ENCODE data around the gene MMP24. TPM values are rescaled to one million over a fixed set of nuclear protein-coding genes. Genes with fewer than 3 reads are reported as not detected.

The MMP24 gene
- total RNA-seq, 1 experiment from 2014 or later, result 23.0 TPM

DNA sequence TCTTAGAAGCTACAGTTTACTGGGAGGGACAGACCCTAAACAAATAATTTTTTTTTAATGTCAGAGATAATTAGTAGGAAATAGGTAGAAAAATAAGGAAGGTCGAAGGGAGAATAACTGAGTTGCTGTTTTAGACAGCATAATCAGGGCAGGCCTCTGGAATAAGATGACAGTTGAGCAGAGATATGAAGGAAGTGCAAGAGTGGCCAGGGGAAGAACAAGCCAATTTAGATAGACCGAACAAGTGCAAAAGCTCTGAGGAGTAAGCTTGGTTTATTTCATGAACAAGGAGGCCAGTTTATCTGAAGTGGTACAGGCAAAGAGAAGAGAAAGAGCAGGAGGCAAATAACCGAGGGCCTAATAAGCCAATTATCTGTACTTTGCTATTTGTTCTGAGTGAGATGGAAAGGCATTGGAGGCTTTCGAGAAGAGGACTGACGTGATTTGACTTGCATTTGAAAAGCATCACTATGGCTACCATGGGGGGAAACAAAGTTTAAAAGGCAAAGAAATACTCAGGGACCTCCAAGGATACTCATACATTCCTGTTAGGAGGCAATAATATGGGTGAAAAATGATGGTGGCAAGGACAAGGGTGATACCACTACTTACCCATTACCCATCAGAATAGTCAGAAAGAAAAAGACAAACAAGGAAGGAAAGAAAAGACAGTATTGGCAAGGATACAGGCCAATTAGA lies 34.9 kb upstream of the MMP24 start:
- Mint-ChIP-seq H3K27ac (no peak overlapping the region), H3K4me1 (peaks cover 28 to 29% of the 10 kb centered on the region in 2 experiments), H3K36me3 (ENCODE audit: insufficient read depth in 1 of 3, low read depth in 3 of 3) (peaks cover 7 to 21% (median 15%) of the 10 kb centered on the region in 3 experiments; a peak in 6 of 7 replicates), H3K9me3 (peaks cover 26 to 32% of the 10 kb centered on the region in 2 experiments), H3K27me3 (ENCODE audit: low read depth) (peaks cover 24% of the 10 kb centered on the region), H3K4me3 (no peak overlapping the region)
- Histone ChIP-seq H3T11ph (ENCODE audit: low read length) (no peak overlapping the region), H3K14ac (ENCODE audit: insufficient read depth, low read length) (no peak overlapping the region), H3K18ac (ENCODE audit: insufficient read length, low read depth, low read length) (no peak overlapping the region), H3K23ac (ENCODE audit: insufficient read length, low read depth, low read length) (no peak overlapping the region), H2BK5ac (ENCODE audit: insufficient read length, low read length) (no peak overlapping the region), H3K56ac (ENCODE audit: insufficient read length, low read depth, low read length) (no peak overlapping the region), H2BK12ac (ENCODE audit: insufficient read length, low read depth, low read length) (no peak overlapping the region), H4K5ac (ENCODE audit: insufficient read length, low read depth, low read length) (no peak overlapping the region), H2BK20ac (ENCODE audit: low read depth, low read length, poor library complexity, severe bottlenecking) (no peak overlapping the region), H2BK120ac (ENCODE audit: low read depth, low read length, poor library complexity, severe bottlenecking) (no peak overlapping the region), H3K9ac (ENCODE audit: extremely low read depth, insufficient read length, low read length) (no peak overlapping the region), H3K79me1 (ENCODE audit: insufficient read depth, low read depth, low read length, poor library complexity, severe bottlenecking) (no peaks in the 10 kb centered on the region), H3K9me3 (ENCODE audit: control insufficient read depth, low read depth, low read length) (no peaks in the 10 kb centered on the region), H3K79me2 (ENCODE audit: insufficient read depth, low read length) (no peaks in the 10 kb centered on the region), H3K4me1 (ENCODE audit: insufficient read depth, low read length) (no peaks in the 10 kb centered on the region), H4K20me1 (ENCODE audit: control insufficient read depth, insufficient read depth, insufficient read length) (no peaks in the 10 kb centered on the region), H2AFZ (ENCODE audit: low read length) (no peak overlapping the region), H3K4me2 (ENCODE audit: insufficient read depth, insufficient read length, low read length) (no peak overlapping the region), H2AK5ac (ENCODE audit: insufficient read length, low read length) (no peak overlapping the region), H3K27ac (ENCODE audit: insufficient read length, low read depth, low read length) (no peak overlapping the region), H2BK15ac (ENCODE audit: low read depth, low read length) (no peak overlapping the region), H3K27me3 (ENCODE audit: insufficient read depth, low read length) (no peaks in the 10 kb centered on the region; the same call in 1 of the 2 replicates), H4K8ac (replicated peaks; ENCODE audit: insufficient read length, low read depth, low read length) (no peak overlapping the region), H4K91ac (ENCODE audit: insufficient read length, low read depth, low read length) (no peak overlapping the region), H3K23me2 (ENCODE audit: insufficient read length, low read depth, low read length, poor library complexity, severe bottlenecking) (no peaks in the 10 kb centered on the region), H3K4ac (ENCODE audit: low read depth, low read length) (no peak overlapping the region)
- no peak for DNase-seq
- WGBS (ENCODE audit: extremely low coverage, insufficient read length, low lambda C conversion rate), result no CpG with 5 or more reads among the region's 5 CpGs
- TF ChIP-seq, protein P1, sequence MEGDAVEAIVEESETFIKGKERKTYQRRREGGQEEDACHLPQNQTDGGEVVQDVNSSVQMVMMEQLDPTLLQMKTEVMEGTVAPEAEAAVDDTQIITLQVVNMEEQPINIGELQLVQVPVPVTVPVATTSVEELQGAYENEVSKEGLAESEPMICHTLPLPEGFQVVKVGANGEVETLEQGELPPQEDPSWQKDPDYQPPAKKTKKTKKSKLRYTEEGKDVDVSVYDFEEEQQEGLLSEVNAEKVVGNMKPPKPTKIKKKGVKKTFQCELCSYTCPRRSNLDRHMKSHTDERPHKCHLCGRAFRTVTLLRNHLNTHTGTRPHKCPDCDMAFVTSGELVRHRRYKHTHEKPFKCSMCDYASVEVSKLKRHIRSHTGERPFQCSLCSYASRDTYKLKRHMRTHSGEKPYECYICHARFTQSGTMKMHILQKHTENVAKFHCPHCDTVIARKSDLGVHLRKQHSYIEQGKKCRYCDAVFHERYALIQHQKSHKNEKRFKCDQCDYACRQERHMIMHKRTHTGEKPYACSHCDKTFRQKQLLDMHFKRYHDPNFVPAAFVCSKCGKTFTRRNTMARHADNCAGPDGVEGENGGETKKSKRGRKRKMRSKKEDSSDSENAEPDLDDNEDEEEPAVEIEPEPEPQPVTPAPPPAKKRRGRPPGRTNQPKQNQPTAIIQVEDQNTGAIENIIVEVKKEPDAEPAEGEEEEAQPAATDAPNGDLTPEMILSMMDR (conservative IDR thresholded peaks at IDR 0.05), result no peak
